Hematopoietic multipotent progenitor cell treated with erythropoietin and hydrocortisone succinate and interleukin-3 and kit ligand, for 8 days (in vitro differentiated cells): ENCODE measurements around the gene KIF16B.

Experiments
- DNase-seq: peaks from one replicate; pipeline ENCODE4 v3.0.0-alpha.2; 2015

KIF16B gene

GRCh38 chr20:16337707-16338106 is 235.5 kb downstream of the KIF16B start:
- DNase-seq: no peak

DNA sequence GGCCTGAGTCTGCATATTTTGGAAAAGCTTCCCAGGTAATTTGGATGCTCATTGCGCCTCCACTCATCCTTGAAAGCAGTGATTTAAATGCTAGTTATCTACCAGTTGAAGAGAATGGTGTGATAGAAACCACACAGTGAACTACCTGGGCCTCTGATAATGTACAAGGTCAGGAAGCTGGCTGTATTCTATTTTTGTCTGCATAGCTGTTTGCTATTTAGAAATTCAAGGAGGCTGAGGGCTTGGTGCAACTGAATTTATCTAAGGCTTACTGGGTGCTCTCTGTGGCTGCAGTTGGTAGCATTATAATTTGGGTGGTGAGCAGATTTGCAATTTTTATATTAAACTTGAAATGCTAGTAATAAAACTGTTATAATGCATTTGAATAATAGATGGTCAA is 245.6 kb downstream of the KIF16B start:
- no peak for DNase-seq

DNA sequence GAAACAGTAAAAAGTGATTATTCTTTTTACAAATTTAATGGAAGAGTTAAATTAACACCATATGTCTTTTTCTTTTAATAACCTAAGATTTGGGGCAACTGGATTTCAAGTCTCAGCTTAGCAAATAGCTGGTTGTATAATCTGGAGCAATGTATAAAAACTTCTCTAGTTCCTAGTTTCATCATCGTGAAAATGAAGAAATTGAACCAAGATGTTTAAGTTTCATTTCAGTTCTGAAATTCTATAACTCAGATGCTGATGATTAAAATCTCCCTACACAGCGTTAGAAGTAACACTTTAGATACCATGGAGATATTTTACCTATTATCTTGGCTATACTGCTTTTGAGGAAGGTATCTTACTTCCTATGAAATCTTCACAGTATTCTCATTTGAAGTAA is 252.0 kb downstream of the KIF16B start:
- no peak for DNase-seq

DNA sequence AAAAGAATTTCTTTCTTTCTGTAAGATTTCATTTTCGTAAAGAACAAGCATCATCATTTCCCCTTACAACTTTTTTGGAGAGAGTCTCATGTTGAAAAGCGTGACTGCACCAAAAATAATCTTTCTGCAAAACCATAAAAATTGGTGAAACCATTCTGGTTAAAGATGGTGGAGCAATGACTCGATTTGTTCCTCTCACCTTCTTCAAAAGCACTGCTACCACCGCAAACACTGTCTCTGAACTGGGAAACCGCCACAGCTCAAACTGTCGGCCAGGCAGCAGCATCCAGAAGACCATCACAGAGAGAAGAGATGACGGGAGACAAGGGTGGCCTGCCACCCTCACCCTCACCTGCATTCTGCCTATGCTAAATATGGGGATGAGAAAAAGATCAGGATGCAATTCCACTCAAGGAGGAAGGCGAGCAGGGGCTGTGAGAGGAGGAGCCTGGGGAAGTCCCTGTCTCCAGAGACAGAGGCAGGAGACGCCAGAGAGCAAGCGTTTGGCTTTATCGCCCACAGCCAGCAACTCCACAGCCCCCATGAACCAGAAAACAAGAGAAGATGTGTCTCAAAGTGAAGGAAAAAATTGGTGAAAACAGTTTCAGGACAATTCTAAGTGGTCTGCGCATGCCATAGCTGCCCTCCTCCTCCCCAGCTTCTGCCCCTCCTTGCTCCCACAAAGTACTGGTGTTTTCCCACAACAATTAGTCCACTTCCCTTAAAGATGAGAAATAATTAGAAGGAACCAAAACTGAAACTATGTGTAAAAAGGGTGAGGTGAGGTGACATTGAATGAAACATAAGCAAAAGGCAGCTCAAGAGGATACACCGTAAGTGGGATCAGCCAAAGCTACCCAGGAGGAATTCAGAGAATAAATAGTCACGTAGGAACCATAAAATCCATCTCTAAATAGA is 255.5 kb downstream of the KIF16B start:
- no peak for DNase-seq

GRCh38 chr20:16316513-16316912 is 256.7 kb downstream of the KIF16B start:
- DNase-seq: no peak

DNA sequence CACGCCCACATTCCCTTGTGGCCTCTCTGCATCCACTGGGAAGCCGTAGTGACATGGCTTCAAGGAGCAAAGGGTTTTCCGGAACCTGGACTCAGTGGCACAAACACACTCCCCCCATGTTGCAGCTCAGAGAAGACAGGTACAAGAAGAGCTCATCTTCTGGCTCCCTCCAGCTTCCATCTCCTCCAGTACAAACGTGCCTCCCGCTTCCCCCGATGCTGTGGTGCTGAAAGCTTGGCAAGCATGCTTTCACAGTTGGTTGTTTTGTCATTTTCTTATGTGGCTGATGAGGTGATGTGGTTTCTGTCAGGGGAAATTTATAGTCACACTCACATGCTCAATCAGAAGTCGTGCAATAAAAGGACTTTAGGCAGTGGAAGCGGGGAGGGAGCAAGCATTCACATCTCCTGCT is 258.5 kb downstream of the KIF16B start:
- no peak for DNase-seq

GRCh38 chr20:16314320-16314719 is 258.9 kb downstream of the KIF16B start:
- no peak for DNase-seq

- DNase-seq: no peak
These were observed 259.3 kb downstream of the KIF16B start for GRCh38 chr20:16313917-16314316.

- DNase-seq: no peak
These were observed 260.2 kb downstream of the KIF16B start for GRCh38 chr20:16312998-16313397.

- DNase-seq: no peak
These were observed 261.5 kb downstream of the KIF16B start for GRCh38 chr20:16311756-16312155.

DNA sequence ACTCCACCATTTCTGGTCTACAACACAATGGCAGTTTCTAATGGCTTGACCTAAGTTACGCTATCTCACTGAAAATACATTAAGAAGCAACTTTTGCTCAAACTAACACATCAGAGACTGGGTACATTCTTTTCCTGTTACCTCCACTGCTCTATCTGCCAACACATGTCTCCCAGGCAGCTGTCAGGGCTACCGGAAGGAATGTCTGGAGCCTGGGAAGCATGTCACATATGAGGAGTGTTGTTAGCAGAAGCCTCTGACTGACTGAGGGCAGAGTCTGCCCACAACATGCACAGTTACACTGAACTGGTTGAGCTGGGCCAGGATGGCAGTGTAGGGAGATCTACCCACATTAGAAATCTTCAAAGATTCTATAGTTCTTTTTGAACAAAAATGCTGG is 264.5 kb downstream of the KIF16B start:
- DNase-seq: no peak

- DNase-seq: no peak
These were observed 270.4 kb downstream of the KIF16B start for GRCh38 chr20:16302818-16303217.

GRCh38 chr20:16301986-16302385 is 271.3 kb downstream of the KIF16B start:
- DNase-seq: no peak

GRCh38 chr20:16299897-16300296 is 273.4 kb downstream of the KIF16B start:
- no peak for DNase-seq

GRCh38 chr20:16296931-16297330 is 276.3 kb downstream of the KIF16B start:
- no peak for DNase-seq

DNA sequence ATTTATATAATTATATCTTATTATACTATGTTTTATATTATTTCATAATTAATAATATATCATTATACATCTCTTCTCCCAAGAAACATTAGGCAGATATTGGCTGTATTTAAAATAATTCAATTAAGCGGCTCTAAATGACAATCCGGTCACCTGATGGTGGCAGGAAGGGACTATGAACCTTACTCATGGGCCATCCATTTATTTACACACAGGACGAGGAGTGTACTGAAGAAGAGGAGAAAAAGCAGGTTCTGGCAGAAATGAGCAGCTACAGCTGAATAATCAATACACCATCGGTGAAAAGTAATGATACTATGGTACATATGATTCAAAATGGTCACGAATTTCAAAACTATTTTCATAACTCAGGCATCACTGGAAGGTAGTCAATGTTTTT is 277.7 kb downstream of the KIF16B start:
- DNase-seq: no peak

DNA sequence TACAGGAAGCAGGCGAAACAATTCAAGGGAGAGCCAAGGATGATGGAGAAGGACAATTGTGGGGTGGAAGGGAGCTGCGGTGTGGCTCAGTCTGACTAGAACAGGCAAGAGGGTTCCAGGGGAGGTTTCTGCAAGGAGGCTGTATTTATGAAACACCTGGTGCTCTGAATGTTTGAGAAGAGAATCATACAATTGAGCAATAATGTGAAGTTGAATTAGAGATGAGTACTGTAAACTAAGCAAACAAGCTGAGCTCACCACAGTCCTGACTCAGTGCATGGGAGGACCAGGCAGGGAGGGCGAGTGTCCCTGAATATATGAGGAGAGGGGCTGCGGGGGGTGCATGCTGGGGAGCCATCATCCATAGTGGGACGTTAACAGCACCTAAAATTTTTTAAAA is 279.7 kb downstream of the KIF16B start:
- DNase-seq: no peak

DNA sequence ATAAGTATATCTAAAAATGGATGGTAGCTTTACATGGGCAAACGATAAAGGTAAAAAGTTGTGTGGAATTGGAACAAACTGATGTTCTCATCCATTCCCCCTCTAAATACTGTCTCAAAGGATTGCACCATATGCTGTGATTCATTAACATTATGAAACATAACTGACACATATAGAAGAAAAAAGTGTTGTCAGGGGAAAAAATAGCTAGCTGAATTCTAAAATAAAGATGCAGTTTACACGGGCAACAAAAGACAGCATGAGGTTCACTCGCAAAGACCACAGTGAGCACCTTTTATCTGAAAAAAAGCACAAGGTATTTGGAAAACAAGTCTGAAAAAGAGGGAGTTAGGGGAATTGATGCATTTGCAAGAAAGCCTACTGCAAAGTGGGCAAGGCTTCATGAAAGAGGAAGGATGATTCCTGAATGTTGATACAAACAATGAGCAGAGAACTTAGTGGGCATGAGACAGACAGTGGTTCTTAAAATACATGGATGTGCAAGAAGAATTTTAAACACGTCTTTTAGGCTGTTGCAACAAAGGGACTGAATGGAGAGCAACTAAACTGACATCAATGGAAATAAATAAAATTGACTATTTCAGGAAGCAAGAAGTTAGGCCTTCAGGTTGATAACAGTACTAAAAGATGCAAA is 280.9 kb downstream of the KIF16B start:
- DNase-seq: no peak

GRCh38 chr20:16290358-16290757 is 282.9 kb downstream of the KIF16B start:
- DNase-seq: no peak

- no peak for DNase-seq
These were observed 285.5 kb downstream of the KIF16B start for GRCh38 chr20:16287776-16288175.

DNA sequence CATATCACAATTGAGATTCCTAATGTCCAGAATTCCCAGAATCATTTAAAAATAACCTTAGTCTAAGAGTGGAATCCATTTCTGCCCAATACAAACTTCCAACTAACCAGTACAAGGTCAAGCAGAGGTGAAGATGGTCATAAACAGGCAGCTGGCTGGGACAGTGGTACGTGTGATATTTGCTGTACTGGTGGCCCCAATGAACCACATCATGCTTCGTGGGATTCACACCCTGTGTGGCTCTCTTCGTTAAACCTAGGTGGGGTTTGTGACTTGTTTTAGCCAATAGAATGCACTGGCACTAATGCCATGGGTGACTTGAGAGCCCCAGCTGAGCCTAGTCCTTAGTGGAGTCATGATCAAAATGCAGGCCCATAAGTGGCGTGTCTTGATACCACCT is 286.6 kb downstream of the KIF16B start:
- no peak for DNase-seq

DNA sequence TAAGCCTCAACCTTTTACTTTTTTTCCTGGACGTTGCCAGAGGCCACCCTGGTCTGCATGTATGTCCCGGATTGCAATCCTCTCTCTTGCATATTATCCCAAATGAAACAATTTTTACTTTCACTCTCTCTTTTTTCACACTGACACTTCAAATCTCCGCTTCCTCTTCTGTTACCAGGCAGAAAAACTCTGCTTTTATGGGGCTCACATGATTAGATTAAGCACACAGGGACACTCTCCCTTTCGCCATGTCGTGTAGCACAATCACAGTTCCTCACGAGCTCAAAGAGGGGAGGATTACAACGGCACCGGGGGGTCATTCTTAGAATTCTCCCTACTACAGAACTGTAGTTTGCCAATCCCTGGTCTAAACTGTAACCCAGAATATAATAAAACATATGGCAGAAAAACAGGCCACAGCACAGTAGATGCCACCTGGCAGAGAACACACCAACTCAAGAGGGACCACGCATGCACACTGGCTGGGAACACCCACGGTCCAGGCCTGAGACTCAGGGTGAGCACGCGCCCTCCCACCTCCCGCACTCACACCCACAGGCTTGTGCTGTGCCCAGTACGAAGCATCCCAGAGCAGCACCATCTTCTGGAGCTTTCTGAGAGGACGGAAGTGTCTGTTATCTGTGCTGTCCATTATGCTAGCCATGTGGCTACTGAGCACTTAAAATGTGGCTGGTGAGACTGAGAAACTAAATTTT is 288.7 kb downstream of the KIF16B start:
- no peak for DNase-seq

DNA sequence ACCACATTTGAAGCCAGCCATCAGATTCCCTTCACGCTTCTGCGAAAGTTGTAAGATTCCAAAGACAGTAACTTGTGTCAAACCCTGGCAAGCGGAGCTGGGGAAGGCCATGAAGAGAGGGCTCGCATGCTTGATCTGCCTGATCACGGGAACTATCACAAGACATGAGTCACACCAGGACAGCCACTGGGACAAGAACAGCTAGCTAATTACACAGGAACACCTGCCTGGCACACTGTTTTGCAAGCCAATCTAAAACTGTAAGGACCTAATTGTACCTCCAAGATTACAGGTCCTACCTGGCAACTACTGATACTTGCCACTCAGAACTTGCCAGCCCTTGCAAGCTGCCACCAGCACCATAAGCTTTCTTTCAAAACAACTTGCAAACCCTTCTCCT is 289.3 kb downstream of the KIF16B start:
- no peak for DNase-seq

DNA sequence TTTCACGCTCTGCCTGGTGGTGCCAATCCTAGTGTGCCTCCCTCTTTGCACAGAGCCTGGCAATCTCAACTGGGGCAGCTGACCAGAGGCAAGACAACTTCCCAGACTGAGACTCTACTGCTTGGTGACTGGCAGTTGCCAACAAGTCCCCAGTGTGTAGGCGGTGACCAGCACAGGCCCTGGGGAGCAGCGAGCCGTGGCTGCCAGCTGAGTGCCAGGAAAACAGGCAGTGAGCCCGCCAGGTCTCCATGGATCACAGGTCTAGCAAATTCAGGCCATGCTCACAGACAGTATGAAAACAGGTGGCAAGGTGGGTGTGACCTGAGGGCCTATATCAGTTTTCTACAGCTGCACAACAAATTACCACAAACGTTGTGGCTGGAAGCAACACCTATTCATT is 289.9 kb downstream of the KIF16B start:
- DNase-seq: no peak
